PC-9 (cell line): ENCODE measurements around the gene ADGRD1. TPM values are rescaled to one million over a fixed set of nuclear protein-coding genes. Genes with fewer than 3 reads are reported as not detected.

Experiments used
- BruUV-seq: library from RNA; stranded (reverse); fragments of 400-500 nt; replicated peaks from 2 replicates; lab custom pipeline; 2021; lab: Mats Ljungman, UMichigan
- CTCF ChIA-PET: fragments of 300-600 bp; sonication (Branson Sonifier 250); formaldehyde crosslinking; loops from one replicate; lab custom pipeline; 2022; ENCODE audit warnings: antibody characterized with exemption; lab: Charles Lee
- POLR2A ChIA-PET: fragments of 300-600 bp; sonication (Branson Sonifier 250); formaldehyde crosslinking; loops from one replicate; lab custom pipeline; 2022; ENCODE audit warnings: antibody characterized with exemption; ENCODE audit not compliant: unreplicated experiment; lab: Charles Lee
- DNase-seq, 2 experiments: peaks; one replicate each; pipeline versions ENCODE4 v3.0.0 to v3.0.0-alpha.2; 2015 to 2022; ENCODE audit warnings: mixed read lengths in 1 of 2
- H2AFZ ChIP-seq: fragments of 200-600 bp; sonication (generic); 2 replicates; pipeline ENCODE4 v1.8.1; 2017; ENCODE audit warnings: antibody characterized with exemption
- H3F3A ChIP-seq: fragments of 200-600 bp; sonication (generic); 2 replicates; pipeline ENCODE4 v1.8.1; 2017; ENCODE audit warnings: antibody characterized with exemption, mild to moderate bottlenecking, low read depth; ENCODE audit not compliant: insufficient read depth
- H3K27ac ChIP-seq: fragments of 200-600 bp; sonication (generic); 2 replicates; pipeline ENCODE4 v1.6.1; 2016; ENCODE audit warnings: mixed run types
- H3K27me3 ChIP-seq: fragments of 200-600 bp; sonication (generic); 2 replicates; pipeline ENCODE4 v1.6.1; 2016; ENCODE audit warnings: low read depth, mixed run types; ENCODE audit not compliant: insufficient read depth
- H3K36me3 ChIP-seq: fragments of 200-600 bp; sonication (generic); 2 replicates; pipeline ENCODE4 v1.6.1; 2016; ENCODE audit warnings: low read depth, mixed run types
- H3K4me1 ChIP-seq: fragments of 200-600 bp; sonication (generic); replicated peaks from 2 replicates; pipeline ENCODE4 v1.6.1; 2016; ENCODE audit warnings: mixed run types; ENCODE audit not compliant: insufficient read depth
- H3K4me2 ChIP-seq: fragments of 200-600 bp; sonication (generic); 2 replicates; pipeline ENCODE4 v1.6.1; 2017; ENCODE audit warnings: mixed run types
- H3K4me3 ChIP-seq: fragments of 200-600 bp; sonication (generic); 2 replicates; pipeline ENCODE4 v1.6.1; 2016; ENCODE audit warnings: mixed run types
- H3K79me2 ChIP-seq: fragments of 200-600 bp; sonication (generic); 2 replicates; pipeline ENCODE4 v1.6.1; 2017; ENCODE audit warnings: low read depth, mixed run types
- H3K9me2 ChIP-seq: fragments of 200-600 bp; sonication (generic); 2 replicates; pipeline ENCODE4 v1.8.1; 2017; ENCODE audit warnings: mild to moderate bottlenecking; ENCODE audit not compliant: insufficient read depth
- H3K9me3 ChIP-seq: fragments of 200-600 bp; sonication (generic); 2 replicates; pipeline ENCODE4 v1.8.1; 2016; ENCODE audit warnings: low read depth; ENCODE audit not compliant: insufficient read depth
- H4K20me1 ChIP-seq: fragments of 200-600 bp; sonication (generic); 2 replicates; pipeline ENCODE4 v1.8.1; 2017; ENCODE audit not compliant: insufficient read depth
- EZH2 ChIP-seq: fragments of 200-600 bp; sonication (generic); IDR thresholded peaks from 2 replicates; pipeline ENCODE4 v1.8.0; 2017; ENCODE audit warnings: antibody characterized with exemption, low read depth
- intact Hi-C: fragments of 100-400 bp; cut with micrococcal nuclease; formaldehyde crosslinking; loops from one replicate; pipeline ENCODE4 v1.10.0; 2022; ENCODE audit not compliant: unreplicated experiment
- total RNA-seq: library from RNA; stranded (reverse); gene quantifications from 2 replicates; pipeline ENCODE4 v1.2.3, GENCODE V29; 2021
- TF ChIP-seq, protein P1 (sequence below): fragments of 200-600 bp; sonication (generic); conservative IDR thresholded peaks from 2 replicates; pipeline ENCODE4 v1.6.1; 2017; ENCODE audit warnings: mixed run types, antibody characterized with exemption, mild to moderate bottlenecking, moderate library complexity

Gene ADGRD1
- total RNA-seq, 1 experiment from 2014 or later, result not detected

DNA sequence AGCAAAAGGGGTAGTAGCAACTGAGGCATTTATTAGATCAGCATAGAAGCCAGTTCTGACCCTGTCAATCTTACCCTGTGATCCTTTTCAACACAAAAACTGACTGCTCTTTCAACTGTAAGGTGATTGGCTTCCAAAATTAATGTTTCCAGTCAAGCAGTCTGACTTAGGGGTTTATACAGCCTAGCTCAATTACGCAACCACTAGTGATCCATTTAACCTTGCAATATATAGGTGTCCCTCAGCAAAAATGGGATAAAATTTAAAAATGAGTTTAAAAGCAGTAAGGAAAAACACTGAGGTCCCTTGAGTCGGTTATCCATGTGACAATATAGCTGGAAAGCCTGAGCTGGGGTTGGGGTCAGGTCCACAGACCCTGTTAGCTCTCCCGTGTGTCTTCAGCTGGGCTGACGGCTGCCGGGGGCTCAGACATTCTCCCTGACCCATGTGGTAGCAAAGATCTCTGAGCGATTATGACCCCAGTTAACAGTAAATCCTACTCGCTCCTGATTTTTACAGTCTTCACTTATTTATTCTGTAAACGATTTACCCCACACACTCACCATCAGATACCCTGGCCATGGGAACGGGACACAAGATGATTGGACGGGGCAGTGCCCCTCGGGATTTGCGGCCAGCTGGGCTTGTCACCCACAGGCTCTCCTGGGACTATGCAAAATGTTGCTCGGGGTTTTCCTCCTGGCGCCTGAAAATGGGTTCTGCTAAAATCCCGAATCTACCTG is 16.6 kb downstream of the ADGRD1 start:
- H3K9me2 ChIP-seq, result no peaks in the 10 kb centered on the region
- H3K27me3 ChIP-seq, result peaks cover 97% of the 10 kb centered on the region
- no peak overlapping the region for H3K27ac ChIP-seq
- CTCF ChIA-PET, result no interaction called here
- no peak overlapping the region for H3K4me2 ChIP-seq
- BruUV-seq, result no TSS peak
- TF ChIP-seq EZH2, result no peak
- TF ChIP-seq, protein P1, sequence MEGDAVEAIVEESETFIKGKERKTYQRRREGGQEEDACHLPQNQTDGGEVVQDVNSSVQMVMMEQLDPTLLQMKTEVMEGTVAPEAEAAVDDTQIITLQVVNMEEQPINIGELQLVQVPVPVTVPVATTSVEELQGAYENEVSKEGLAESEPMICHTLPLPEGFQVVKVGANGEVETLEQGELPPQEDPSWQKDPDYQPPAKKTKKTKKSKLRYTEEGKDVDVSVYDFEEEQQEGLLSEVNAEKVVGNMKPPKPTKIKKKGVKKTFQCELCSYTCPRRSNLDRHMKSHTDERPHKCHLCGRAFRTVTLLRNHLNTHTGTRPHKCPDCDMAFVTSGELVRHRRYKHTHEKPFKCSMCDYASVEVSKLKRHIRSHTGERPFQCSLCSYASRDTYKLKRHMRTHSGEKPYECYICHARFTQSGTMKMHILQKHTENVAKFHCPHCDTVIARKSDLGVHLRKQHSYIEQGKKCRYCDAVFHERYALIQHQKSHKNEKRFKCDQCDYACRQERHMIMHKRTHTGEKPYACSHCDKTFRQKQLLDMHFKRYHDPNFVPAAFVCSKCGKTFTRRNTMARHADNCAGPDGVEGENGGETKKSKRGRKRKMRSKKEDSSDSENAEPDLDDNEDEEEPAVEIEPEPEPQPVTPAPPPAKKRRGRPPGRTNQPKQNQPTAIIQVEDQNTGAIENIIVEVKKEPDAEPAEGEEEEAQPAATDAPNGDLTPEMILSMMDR, result no peak
- H3K4me3 ChIP-seq, result no peak overlapping the region
- H3K9me3 ChIP-seq, result no peaks in the 10 kb centered on the region
- DNase-seq, result no peak
- no peaks in the 10 kb centered on the region for H4K20me1 ChIP-seq
- no peaks in the 10 kb centered on the region for H3K36me3 ChIP-seq
- no peak overlapping the region for H2AFZ ChIP-seq
- H3F3A ChIP-seq, result no peaks in the 10 kb centered on the region
- H3K79me2 ChIP-seq, result no peaks in the 10 kb centered on the region
- no peaks in the 10 kb centered on the region for H3K4me1 ChIP-seq
- POLR2A ChIA-PET, result no interaction called here
- intact Hi-C loops, result no loop called here

DNA sequence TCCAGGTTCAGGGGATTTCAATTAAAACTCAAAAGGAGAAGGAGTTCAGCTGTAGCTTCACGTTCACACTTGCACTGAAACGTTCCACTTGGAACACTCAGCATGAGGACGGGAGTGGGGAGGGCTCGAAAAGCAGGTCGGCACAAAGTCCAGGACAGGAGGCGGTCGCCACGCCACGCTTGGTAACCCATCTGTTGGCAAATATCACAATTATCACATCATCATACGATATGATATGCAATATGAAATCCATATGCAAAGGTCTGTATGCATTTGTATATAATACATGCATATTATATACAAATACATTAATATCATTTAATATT is 17.2 kb downstream of the ADGRD1 start:
- H3K4me1 ChIP-seq, result no peaks in the 10 kb centered on the region
- peaks cover 97% of the 10 kb centered on the region for H3K27me3 ChIP-seq
- H3F3A ChIP-seq, result no peaks in the 10 kb centered on the region
- TF ChIP-seq, protein P1, result no peak
- TF ChIP-seq EZH2, result no peak
- POLR2A ChIA-PET, result no interaction called here
- intact Hi-C loops, result no loop called here
- H3K4me2 ChIP-seq, result no peak overlapping the region
- H3K79me2 ChIP-seq, result no peaks in the 10 kb centered on the region
- BruUV-seq, result no TSS peak
- H3K27ac ChIP-seq, result no peak overlapping the region
- no peaks in the 10 kb centered on the region for H4K20me1 ChIP-seq
- CTCF ChIA-PET, result no interaction called here
- no peaks in the 10 kb centered on the region for H3K9me2 ChIP-seq
- no peak for DNase-seq
- no peaks in the 10 kb centered on the region for H3K9me3 ChIP-seq
- no peaks in the 10 kb centered on the region for H3K36me3 ChIP-seq
- H3K4me3 ChIP-seq, result no peak overlapping the region
- H2AFZ ChIP-seq, result no peak overlapping the region

DNA sequence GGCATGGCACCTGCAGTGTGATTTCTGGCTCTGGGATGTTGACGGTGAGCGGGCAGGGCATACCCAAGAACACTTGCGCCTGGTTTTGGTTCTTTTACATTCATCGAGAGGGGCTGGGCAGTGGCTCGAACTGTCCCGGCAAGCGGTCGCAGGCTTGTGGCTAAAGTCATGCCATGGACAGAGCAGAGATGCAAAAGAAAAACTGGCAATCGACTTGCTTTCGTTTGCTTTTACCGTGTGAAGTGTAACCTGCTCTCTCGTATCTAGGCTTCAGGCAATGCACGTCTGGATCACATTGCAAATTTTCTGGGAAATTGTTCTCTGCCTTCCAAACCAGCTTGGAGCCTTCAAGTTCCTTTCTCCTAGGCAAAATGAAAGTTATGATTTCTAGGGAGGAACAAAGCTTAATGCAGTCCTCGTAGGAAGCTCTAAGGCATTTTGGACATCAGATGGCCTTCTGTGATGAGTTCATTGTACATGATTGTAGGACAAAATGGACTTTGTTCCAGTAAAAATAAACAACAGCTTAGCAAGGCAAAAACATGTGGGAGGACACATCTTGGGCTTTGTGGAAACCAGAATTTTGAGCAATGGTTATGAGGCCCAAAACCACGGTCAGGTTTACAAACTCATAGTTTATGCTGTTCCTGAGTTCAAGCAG is 18.3 kb downstream of the ADGRD1 start:
- H3K4me2 ChIP-seq, result no peak overlapping the region
- H3K27ac ChIP-seq, result no peak overlapping the region
- no peaks in the 10 kb centered on the region for H3K9me3 ChIP-seq
- no peaks in the 10 kb centered on the region for H3K9me2 ChIP-seq
- POLR2A ChIA-PET, result no interaction called here
- no peak for TF ChIP-seq EZH2
- TF ChIP-seq, protein P1, result no peak
- no peaks in the 10 kb centered on the region for H3K79me2 ChIP-seq
- no peak overlapping the region for H3K4me3 ChIP-seq
- intact Hi-C loops, result no loop called here
- H3K4me1 ChIP-seq, result no peaks in the 10 kb centered on the region
- peaks cover 97% of the 10 kb centered on the region for H3K27me3 ChIP-seq
- no peak overlapping the region for H2AFZ ChIP-seq
- no peaks in the 10 kb centered on the region for H3K36me3 ChIP-seq
- no peak for DNase-seq
- no TSS peak for BruUV-seq
- H4K20me1 ChIP-seq, result no peaks in the 10 kb centered on the region
- H3F3A ChIP-seq, result no peaks in the 10 kb centered on the region
- CTCF ChIA-PET, result no interaction called here
